Hepatocyte (in vitro differentiated cells): ENCODE results near the gene LAMB2.

ENCODE experiments used
- CTCF ChIP-seq: fragments of 200-600 bp; sonication (generic); IDR thresholded peaks from 2 replicates; pipeline ENCODE4 v1.5.1; 2016; ENCODE audit warnings: antibody characterized with exemption, mild to moderate bottlenecking; ENCODE audit not compliant: poor library complexity
- EZH2 ChIP-seq: fragments of 200-600 bp; sonication (generic); IDR thresholded peaks from 2 replicates; pipeline ENCODE4 v1.6.1; 2016; ENCODE audit warnings: antibody characterized with exemption, mild to moderate bottlenecking, borderline replicate concordance
- EZH2phosphoT487 ChIP-seq: fragments of 200-600 bp; sonication (generic); IDR thresholded peaks from one replicate; pipeline ENCODE4 v1.6.1; 2018; ENCODE audit warnings: antibody characterized with exemption, mild to moderate bottlenecking, low read depth, moderate library complexity; ENCODE audit not compliant: unreplicated experiment, severe bottlenecking

DNA sequence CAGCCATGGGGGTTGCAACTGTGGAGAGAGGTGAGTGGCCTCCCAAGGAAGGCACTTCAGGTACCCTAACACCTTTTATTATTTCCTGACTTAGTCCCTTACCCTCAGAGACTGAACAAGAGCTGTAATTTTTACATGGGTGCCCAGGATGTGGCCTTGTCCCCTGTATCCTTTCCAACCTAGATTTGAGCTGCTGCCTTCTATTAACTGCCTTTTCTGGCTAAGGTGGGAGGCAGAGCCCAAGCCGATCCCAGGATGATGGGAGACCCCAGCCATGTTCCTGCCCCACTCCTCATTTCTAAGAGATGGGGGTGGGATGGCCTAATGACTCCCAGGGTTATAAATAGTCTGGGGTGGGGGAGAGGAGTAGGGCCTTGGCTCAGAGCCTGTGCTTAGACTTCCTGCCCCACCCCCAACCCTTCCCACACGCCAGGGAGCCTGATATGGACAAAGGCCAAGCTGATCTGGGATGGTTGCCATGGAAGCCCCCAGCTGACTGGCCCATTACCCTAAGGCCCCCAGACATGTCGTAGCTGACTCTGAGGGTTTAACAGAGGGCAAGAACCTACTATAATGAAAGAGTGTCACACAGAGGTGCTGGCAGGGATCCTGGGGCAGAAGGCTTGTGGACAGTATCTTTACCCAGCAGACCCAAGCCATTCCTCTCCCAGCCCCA, 40.4 kb upstream of the LAMB2 start:
- TF ChIP-seq CTCF (no peak), EZH2 (no peak), EZH2phosphoT487 (no peak)
